Fibroblast of villous mesenchyme (primary cell): Measurements from ENCODE around the gene HRCT1. TPM values are rescaled to one million over a fixed set of nuclear protein-coding genes. Genes with fewer than 3 reads are reported as not detected.
"Not testable (repeated sequence)": the region's sequence is repeated elsewhere in the genome, so short reads cannot be mapped to it uniquely, and the experiment has no call there.

Experiments used
- DNase-seq: peaks from one replicate; pipeline ENCODE4 v3.0.0-alpha.2; 2010; ENCODE audit warnings: low read depth
- H3K4me3 ChIP-seq: 2 replicates; pipeline ENCODE4 v1.5.1; 2011; ENCODE audit warnings: low read depth, mild to moderate bottlenecking, low read length
- CTCF ChIP-seq: IDR thresholded peaks from 2 replicates; pipeline ENCODE4 v1.5.1; 2012; ENCODE audit warnings: low read depth, mild to moderate bottlenecking, low read length; ENCODE audit not compliant: insufficient read depth
- total RNA-seq: library from RNA; depleted of rRNA; stranded (reverse); fragments of >200 nt; gene quantifications from 2 replicates; pipeline ENCODE4 v1.2.3, GENCODE V29; 2012

HRCT1 gene
- total RNA-seq, 1 donor, result 0.43 TPM

DNA sequence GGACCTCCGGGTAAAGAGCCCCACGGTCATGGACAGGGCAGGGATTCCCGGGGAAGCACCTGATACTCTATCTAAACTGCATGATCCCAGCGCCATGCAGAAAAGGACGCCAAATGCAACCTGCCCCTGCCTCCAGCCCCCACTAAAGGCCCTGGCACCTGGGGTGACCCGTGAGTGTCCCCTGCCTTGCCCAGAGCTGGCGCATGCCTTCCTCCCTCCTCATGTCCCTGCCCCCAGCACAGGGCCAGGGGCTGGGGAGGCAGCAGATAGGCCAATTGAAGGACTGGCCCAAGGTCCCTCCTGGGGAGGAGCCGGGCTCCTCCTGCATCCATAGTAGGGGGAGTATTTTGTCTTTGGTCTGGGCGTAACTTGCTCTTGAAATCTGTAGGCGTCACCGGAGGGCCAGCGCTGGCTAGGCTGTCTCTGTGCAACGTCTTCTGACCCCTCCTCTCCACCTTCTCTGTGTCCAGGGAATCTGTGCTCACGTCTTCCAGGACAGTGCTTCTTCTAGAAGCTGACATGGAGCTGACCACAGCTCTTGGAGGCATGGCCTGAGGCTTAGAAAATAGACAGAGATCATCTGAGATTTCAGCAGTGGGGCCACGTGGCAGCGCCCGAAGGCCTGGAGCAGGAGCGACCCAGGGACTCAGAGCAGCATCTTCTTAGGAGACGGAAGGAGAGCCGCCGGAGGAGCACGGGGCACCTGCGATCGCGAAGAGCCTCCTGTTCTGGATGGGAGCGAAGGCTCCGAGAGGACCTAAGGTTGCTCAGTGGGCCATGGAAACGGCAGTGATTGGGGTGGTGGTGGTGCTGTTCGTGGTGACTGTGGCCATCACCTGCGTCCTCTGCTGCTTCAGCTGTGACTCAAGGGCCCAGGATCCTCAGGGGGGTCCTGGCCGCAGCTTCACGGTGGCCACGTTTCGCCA is 3.9 kb downstream of the HRCT1 start:
- no peak for TF ChIP-seq CTCF
- DNase-seq, result no peak
- no peak overlapping the region for H3K4me3 ChIP-seq

- DNase-seq, result peak; percentile 80
- no peak overlapping the region for H3K4me3 ChIP-seq
- peak; percentile 68 for TF ChIP-seq CTCF
Measured at GRCh38 chr9:35910613-35911359, 4.8 kb downstream of the HRCT1 start.

GRCh38 chr9:35911690-35912089 is 5.7 kb downstream of the HRCT1 start:
- no peak for DNase-seq
- no peak for TF ChIP-seq CTCF
- H3K4me3 ChIP-seq, result no peak overlapping the region

DNA sequence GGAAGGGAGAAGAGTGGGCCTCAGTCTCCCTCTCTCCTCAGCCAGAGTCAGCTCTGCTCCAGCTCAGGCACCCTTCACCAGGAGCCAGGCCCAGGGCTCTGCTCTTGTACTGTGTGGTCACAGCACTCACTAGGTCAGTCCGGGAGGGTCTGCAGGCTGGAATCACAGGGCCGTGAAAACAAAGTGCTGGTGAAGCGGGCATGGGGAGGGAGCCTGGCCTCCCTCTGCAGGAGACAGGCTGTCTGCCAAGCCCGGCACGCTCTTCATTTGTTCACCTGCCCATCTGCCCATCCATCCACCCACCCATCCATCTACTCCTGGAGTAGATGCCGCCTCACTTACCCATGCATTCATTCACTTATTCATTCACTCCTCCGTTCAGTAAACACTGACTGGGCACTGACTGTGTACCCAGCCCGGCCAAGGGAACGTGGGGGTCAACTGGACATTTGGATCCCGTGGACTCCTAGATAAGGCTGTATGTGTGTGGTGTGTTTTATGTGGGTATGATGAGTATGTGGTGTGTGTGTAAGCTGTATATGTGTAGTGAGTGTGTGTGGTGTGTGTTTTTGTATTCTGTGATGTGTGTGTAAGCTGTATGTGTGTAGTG is 6.9 kb downstream of the HRCT1 start:
- H3K4me3 ChIP-seq, result no peak overlapping the region
- no peak for TF ChIP-seq CTCF
- DNase-seq, result no peak

DNA sequence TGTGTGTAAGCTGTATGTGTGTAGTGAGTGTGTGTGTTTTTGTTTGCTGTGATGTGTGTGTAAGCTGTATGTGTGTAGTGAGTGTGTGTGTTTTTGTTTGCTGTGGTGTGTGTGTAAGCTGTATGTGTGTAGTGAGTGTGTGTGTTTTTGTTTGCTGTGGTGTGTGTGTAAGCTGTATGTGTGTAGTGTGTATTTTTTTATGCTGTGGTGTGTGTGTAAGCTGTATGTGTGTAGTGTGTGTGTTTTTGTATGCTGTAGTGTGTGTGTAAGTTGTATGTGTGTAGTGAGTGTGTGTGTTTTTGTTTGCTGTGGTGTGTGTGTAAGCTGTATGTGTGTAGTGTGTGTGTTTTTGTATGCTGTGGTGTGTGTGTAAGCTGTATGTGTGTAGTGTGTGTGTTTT is 7.4 kb downstream of the HRCT1 start:
- DNase-seq, H3K4me3 ChIP-seq: not testable (repeated sequence)

DNA sequence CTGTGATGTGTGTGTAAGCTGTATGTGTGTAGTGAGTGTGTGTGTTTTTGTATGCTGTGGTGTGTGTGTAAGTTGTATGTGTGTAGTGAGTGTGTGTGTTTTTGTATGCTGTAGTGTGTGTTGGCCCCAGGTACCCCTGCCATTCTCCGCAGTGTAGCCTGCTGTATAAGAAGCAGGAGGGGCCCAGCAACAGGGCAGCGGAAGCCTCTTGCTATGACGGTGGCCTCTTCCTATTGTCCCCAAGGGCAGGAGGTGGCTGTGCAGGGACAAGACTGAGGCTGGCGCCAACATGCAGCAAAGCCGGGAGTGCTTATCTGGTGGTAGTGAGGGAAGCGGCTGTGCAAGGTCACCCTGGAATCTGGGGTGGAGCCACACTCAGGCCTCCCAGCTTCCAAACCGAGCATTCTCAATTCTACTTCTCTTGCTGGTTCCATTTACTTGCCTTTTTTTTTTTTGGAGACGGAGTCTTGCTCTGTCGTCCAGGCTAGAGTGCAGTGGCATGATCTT is 8.4 kb downstream of the HRCT1 start:
- H3K4me3 ChIP-seq, result no peak overlapping the region
- TF ChIP-seq CTCF, result no peak
- DNase-seq, result no peak
